DMS53 treated with DMSO at 0.1 percent for 48 hours (cell line): ENCODE results near the gene ROBO3.

ENCODE experiments used
- DNase-seq: peaks from one replicate; lab custom pipeline; 2025; ENCODE audit not compliant: unreplicated experiment; lab: John Stamatoyannopoulos, UW

Gene ROBO3

DNA sequence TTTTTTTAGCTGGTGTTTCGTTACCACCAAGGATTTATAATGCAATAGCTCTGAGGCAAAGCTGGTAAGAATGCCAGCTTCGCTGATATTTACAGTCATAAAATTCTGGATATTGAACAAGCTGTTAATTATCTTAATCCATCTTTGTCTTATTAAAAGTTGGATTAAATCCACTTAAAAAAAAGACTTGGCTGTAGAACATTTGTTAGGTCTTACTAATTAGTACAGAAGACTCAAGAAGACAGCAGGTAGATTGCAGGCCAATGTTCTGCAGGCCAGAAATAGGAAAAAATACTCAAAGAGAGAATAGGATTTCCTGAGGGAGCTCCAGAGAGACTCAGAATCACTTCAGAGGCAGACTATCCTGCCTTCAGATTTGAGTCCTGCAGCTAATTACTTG lies 24.9 kb downstream of the ROBO3 start:
- no peak for DNase-seq

DNA sequence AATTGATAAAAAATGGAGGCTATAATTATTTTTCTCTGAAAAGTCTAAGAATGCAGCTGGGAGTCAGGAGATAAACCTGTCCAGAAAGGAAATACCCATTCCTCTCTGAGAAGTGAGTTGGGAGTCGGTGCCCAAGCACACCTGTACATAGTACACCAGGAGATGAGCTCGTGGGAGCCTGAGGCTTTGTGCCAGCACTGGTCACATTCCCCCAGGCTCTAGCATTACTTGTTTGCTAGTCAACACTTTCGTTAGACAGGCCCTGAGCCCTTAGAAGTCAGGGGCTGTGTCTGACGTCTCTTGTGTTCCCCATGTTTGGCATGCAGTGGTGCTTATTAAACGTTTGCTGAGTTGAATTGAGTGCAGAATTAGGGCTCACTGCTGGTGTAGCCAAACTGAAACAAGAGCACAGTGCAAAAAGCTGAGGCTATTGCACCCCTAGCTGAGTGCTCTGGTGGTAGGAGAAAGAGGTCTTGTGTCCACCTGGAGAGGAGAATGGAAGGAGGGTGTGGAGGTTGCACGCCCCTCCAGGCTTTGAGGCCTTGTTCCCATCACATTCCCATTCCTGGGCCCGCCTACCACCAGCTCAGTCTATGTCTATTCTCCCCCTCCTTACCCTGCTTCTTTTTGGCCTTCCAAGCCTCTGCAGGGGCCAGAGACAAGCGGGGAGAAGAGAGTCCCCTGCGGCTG lies 25.6 kb downstream of the ROBO3 start:
- DNase-seq = no peak

DNA sequence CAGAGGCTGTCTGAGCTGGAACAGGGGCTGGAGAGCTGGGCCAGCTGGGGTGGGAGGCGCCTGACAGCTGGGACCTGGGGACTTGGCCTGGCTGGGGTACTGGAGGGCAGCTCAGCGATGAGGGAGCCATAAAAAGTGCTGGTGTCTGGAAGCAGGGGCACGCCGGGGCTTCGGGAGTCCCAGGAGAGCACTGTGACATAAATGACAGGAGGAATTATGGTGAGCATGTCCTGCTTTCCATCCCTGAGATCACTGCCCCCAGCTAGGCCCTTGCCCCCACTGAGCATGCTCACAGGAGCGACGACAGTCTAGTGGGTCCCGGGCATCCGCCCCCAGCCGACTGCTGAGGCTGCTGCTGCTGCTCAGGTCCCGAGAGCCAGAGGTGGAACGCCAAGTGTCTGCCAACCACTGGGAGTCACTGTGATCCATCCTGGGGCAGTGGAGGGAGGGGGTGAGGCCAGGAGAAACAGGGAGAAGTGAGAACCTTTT lies 26.2 kb downstream of the ROBO3 start:
- no peak for DNase-seq

DNA sequence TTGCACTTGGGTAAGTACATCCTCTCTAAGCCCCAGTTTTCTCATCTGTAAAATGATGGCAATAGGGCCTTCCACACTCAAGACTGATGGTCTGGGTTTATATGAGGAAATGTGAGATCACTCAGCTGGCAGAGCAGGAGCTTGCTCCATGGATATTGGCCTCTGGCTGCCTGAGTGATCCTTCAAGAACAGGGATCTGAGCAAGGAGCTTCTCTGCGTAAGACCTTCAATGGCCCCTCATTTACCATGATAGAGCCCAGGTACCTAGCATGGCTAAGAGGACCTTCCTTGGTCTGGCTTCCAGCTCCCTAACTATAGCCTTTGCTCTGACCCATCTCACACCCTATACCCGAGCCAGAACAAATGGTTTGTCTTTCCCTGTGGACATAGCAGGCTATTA lies 26.9 kb downstream of the ROBO3 start:
- no peak for DNase-seq

DNA sequence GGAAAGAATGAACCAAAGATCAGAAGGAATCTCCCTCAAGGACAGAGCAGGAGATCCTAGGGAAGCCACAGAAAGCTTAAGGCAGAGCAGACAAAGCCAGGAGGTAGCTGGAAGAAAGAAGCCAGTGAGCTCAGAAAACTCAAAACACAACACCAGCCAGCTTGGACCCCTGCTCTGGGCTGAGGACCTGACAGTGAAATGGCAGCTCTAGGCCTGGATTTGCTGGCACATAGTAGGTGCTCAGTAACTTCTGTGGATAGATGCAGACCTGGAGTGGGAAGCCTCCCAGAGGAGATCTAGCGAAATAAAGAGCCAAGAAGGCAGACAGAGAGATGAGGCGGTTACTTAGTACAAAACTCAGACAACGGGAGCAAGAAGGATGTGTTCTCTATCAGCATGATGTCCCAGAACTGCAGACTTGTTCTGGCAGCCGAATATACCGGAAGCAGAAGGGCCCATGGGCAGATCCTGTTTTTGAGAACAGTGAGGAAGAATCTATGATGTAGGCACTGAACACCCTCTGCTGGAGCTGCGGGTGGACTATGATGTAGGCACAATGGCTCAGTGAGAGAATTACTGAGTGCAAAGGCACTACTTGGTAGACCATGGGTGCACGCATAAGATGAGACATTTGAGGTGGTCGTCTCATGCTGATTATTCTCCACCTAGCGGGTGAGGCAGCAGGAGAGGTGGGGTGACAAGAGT lies 27.7 kb downstream of the ROBO3 start:
- no peak for DNase-seq

DNA sequence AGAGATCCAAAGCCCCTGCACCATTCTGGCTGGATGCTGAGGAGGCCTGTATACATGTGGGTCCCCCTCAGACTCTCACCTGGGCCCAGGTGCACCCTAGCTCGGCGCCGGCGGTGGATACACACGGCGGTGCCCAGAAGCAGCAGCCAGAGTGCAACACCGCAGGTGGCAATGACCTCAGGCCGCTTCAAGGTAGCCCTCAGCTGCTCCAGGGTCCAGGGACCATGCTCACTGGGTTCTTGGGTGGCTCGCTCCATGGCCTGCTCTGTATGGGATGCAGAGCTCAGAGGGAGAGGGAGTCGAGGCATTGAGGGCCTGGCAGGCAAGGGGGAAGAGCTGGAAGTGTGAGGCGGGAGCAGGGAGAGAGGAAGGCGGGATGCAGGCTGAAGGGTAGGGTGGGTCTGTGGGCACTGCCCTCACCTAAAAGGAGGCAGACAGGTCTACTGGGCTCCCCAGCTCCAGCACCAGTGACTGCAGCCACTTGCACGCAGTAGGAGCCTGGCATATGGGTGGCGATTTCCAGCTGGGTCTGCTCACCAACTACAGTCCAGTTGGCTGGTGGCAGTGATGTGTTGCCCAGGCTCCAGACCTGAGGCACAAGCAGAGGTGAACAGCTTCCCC lies 28.7 kb downstream of the ROBO3 start:
- DNase-seq = no peak

DNA sequence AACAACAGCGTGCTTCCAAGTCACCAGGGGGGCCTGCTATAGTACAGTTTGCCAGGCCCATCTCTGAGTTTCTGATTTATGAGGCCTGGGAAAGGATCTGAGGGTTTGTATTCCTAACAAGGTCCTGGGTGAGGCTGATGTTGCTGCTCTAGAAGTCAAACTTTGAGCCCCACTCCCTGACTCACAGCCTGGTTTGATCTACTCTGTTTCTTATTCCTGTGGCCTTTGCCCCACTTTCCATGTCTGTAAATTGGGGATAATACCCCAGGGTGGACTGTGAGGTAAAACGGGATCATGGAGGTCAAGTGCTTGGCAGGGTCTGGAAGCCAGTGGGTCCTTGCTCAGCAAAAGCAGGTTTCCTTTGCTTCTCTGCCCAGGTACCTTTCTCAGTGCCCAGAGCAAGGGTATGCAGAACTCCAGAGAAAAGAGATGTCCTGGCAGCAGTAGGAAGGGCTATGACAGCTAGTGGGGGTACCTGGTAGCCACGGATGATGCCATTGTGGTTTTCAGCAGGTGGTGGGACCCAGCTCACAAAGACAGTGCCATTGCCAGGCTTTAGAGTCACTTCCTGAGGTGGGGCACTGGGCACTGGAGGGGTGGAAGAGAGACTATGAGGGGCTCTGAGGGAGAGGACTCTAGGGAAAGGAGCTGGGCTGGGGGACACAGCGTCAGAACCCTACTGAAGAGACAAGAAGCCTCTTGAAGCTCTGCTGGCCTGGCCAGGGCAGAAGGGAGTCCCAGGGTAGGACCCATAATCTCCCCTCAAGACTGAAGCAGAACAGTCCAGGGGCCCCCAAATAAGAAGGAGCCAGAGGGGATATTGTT lies 29.6 kb downstream of the ROBO3 start:
- DNase-seq = no peak

DNA sequence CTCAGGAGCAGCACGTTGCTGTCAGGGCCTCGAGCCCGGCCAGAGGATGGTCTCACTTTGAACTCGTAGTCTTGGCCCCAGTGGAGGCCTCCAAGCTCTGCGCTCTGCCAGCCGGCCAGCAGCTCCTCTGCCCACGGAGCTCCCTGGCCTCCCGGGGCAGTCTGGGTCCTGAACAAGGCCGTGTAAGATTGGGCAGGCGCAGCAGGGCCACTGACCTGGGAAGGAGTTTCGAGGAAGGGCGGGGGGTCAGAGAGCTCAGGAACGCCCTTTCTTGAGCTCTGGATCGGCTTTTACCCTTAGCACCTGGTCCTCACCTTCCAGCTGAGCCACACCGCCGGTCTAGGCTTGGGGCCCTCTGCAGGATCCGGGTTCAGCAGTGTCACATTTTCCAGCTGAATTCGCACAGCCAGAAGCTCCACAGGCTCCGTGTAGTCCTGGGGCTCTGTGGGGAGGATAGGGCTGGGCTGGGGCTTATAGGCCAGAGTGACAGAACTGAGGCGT lies 30.3 kb downstream of the ROBO3 start:
- no peak for DNase-seq

DNA sequence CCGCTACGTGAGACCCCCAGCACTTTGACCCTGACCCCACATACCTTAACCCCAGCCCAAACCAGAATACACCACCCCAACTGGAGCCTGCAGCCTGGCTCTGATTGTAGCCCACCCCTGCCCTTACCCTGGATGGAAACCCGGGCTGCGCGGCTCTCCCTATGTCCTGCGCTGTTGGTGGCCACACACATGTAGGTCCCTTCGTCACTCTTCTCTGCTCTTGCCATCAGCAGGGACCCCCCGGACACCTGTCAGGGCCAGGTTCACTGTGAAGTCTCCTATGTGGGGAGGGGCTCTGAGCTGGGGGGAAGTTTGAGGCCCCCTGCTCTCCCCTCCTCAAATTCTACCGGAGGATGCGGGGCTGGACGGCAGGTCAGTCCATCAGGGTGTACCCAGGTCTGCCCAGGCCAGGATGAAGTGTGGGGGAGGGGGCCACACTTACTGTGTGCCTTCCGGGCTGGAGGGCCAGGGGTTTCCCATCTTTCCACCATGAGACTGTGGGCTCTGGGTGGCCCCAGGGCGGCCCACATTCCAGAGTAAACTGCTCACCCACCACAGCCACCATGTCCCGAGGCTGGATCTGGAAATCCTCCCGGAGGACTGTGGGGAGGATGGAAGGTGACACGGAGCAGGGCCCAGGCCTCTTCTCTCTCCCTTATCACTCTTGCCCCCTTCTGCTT lies 31.0 kb downstream of the ROBO3 start:
- no peak for DNase-seq

DNA sequence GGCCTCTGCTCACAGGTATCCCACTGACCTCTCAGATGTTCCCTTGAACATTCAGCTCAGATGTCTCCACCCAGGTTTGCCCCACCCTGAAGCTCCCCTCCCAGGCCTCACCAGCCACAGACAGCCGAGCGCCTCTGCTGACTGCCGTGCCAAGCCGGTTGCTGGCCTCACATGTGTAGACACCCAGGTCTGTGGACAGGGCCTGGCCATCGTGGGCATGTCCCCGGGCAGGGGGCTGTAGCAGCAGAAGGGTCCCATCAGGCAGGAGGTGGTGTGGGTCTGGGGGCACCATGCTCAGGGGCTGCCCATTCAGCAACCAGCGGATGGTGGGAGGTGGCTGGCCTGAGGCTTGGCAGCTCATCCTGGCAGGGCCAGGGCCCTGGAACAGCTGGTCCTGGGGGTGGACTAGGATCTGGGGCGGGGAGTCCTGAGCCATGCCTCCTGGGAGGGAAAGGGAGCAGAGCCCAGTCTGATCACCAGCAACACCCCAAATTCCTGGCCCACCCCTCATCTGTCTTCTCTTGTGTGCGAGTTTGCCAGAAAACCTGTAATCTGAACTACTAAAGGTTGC lies 31.7 kb downstream of the ROBO3 start:
- no peak for DNase-seq

DNA sequence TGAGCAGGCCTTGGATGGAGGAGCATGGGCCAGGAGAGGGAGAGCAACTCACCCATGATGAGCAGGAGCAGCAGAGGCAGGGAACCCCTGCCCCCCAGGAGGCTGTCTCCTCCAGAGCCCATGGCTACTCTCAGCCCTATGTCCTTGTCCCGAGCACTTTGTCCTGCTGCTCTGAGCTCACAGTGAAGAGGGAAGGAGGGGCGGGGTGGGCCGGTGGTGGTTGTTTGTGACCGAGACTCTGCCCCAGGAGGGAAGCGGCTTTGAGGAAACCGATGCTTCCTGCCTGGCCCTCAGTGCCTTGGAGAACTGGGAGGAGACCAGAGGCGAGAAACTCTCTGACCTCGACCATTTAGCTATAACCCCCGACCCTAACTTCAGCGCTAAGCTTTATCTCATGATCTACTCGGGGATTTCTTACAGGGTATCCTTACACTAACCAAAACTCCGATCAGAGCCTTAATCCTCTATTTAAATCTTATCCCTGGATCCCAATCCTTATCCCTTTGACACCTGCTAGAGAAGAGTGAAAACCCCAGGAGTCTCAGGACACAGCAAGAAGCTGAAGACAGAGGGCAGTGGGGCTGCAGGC lies 32.5 kb downstream of the ROBO3 start, which contains the start of gene ROBO4:
Gene ROBO4, minus strand, starts transcription at position 192 of the 589 bp plus-strand sequence. Its CDS starts 70 bp downstream, at position 122.
- DNase-seq = no peak

DNA sequence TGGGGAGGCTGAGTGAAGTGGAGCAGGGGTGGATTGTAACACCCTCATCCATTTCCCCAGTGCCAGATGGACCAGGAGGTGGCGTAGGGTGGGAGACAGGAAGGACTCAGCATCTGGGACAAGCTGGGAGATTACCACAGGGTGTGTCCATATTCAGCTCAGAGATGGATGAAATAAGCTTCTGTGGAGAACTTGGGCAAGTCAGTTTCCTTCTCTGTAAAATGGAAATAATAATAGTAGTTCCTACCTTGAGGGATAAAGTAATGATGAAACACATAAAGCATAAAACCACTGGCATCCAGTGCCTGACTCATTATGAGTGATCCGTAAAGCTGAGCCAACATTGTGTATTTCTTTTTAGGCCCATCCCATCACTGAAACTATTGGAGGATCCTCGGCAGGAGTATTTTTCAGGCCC lies 33.0 kb downstream of the ROBO3 start:
- DNase-seq = no peak

DNA sequence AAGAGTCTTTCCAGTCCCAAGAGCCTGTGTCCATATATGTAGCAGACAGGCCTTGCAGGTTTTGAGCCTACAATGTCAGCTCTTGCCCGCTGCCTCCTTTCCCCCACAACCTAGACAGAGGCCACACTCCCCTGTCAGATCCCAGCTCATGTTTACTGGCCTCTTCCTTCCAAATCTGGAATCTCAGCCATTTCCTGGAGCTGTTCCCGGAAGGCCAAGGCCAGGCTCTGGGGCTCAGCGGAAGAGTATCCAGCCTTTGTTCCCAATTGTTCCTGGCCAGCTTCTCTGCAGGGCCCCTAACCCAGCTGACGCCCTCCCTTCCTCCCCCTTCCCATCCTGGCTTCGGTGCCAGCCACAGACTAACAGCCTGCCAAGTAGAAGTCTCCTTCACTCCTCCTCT lies 33.5 kb downstream of the ROBO3 start:
- DNase-seq = no peak

DNA sequence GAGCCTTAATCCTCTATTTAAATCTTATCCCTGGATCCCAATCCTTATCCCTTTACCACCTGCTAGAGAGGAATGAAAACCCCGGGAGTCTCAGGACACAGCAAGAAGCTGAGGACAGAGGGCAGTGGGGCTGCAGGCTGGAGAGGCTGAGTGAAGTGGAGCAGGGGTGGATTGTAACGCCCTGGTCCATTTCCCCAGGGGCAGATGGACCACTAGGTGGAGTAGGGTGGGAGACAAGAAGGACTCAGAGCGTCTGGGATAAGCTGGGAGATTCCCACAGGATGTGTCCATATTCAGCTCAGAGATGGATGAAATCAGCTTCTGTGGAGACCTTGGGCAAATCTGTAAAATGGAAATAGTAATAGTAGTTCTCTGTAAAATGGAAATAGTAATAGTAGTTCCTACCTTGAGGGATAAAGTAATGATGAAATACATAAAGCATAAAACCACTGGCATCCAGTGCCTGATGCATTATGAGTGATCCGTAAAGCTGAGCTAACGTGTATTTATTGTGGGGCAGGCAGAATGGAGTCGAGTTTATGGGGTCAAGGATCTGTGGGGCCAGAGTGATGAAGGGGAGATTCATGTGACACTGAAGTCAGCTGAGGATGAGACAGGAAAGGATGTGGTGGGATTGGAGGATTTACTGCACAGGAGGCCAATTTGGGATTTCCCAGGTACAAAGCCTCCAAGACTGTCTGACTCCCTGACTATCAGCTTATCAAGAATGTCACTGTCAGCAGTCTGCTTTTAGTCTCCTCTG lies 34.3 kb downstream of the ROBO3 start:
- no peak for DNase-seq

DNA sequence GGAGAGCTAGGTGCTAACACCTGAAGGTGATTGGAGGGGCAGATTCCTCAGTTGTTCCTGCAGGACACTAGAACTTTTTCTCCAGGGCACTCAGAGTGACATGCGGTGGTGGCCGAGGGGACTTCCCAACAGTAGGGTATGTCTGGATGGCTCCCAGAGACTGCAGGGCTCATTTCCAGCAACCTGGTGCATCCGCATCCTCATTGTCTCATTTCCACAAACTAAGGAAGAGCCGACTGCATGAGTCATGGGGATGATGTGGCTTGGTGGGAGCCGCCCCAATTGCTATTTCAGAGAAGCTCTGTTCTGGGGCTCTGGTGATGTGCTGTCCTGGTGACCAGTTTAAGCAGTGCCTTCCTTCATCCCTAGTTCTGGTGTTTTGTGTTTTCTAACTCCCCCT lies 35.2 kb downstream of the ROBO3 start:
- no peak for DNase-seq

DNA sequence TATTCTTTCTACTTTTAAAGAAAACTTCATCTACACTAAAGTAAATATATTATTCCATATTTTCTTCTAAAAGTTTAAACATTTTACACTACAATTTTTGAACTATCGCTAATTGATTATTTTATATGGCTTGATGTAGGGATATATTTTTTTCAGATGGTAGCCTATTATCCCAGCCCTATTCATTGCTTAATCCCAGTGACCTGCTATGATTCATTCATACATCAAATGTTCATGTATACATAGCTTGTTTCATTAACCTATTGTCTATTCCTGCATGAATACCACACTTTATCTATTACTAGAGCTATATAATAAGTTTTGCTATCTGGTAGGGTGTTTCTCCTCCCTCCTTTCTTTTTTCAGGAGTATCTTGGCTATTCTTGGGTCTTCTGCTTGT lies 37.4 kb downstream of the ROBO3 start:
- DNase-seq = no peak

DNA sequence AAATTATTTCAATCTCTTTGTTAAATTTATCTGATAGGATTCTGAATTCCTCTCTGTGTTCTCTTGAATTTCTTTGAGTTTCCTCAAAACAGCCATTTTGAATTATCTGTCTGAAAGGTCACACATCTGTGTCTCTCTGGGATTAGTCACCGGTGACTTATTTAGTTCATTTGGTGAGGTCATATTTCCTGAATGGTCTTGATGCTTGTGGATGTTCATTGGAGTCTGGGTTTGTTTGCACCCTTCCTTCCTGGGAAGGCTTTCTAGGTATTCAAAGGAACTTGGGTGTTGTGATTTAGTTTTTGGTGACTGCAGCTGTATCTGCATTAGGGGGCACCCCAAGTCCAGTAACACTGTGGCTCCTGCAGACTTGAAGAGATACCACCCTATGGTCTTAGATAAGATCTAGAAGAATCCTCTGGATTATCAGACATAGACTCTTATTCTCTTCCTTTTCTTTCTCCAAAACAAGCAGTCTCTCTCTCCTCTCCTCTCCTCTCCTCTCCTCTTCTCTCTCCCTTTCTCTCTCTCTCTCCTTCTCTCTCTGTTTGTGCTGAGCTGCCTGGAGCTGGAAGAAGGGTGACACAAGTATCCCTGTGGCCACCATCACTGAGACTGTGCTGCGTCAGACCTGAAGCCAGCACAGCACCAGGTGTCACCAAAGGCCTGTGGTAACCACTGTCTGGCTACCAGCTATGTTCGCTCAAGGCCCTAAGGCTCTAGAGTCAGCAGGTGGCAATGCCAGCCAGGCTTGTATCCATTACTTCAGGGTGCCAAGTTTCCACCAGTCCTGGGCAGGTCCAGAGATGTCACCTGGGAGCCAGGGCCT lies 50.5 kb downstream of the ROBO3 start:
- no peak for DNase-seq

DNA sequence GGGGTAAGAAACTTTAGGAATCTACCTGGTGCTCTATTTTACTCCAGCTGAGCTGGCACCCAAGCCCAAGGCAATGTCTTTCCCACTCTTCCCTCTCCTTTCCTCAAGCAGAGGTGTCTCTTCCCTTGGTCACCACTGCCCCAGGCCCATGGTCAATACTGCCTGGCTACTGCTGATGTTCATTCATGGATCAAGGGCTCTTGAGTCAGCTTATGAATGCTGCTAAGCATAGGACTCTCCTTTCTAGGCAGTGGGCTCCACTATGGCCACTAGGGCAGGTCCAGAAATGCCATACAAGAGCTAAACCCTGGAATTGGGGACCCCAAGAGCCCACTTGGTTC lies 51.1 kb downstream of the ROBO3 start:
- no peak for DNase-seq
